Activated naive CD4-positive, alpha-beta T cell treated with anti-CD3 and anti-CD28 coated beads for 36 hours (primary cell): ENCODE measurements around the gene PNPLA3. TPM values are rescaled to one million over a fixed set of nuclear protein-coding genes. Genes with fewer than 3 reads are reported as not detected.

Experiments used
- CTCF ChIA-PET: fragments of 350-600 bp; sonication (Branson Sonifier 250); formaldehyde crosslinking; loops from one replicate; lab custom pipeline; 2021; ENCODE audit warnings: antibody characterized with exemption; lab: Charles Lee
- DNase-seq: peaks from one replicate; pipeline ENCODE4 v3.0.0-alpha.2; 2020
- H3K27ac Mint-ChIP-seq: one replicate; pipeline ENCODE4 v1.8.0; 2021; ENCODE audit warnings: mild to moderate bottlenecking, mixed read lengths
- H3K27me3 Mint-ChIP-seq: one replicate; pipeline ENCODE4 v1.8.0; 2021; ENCODE audit warnings: low read depth, mixed read lengths
- H3K36me3 Mint-ChIP-seq: one replicate; pipeline ENCODE4 v1.8.0; 2021; ENCODE audit warnings: low read depth, mixed read lengths
- H3K4me1 Mint-ChIP-seq: one replicate; pipeline ENCODE4 v1.8.0; 2021; ENCODE audit warnings: low read depth, mixed read lengths
- H3K4me3 Mint-ChIP-seq: one replicate; pipeline ENCODE4 v1.8.0; 2021; ENCODE audit warnings: mild to moderate bottlenecking, moderate library complexity, mixed read lengths
- H3K9me3 Mint-ChIP-seq: one replicate; pipeline ENCODE4 v1.8.0; 2021; ENCODE audit warnings: mixed read lengths
- intact Hi-C: fragments of 100-400 bp; cut with micrococcal nuclease; formaldehyde crosslinking; loops from one replicate; pipeline ENCODE4 v1.15.1; 2023
- total RNA-seq, 2 experiments: library from RNA; stranded (reverse); gene quantifications; one replicate each; pipeline ENCODE4 v1.2.3, GENCODE V29; 2021

Gene PNPLA3
- total RNA-seq, 2 experiments from 2014 or later: 0.29 to 0.77 TPM

- no peaks in the 10 kb centered on the region for H3K36me3 Mint-ChIP-seq
- H3K9me3 Mint-ChIP-seq: no peaks in the 10 kb centered on the region
- DNase-seq: no peak
- CTCF ChIA-PET: interaction anchor here (0.7 to 2.6 kb wide), 14 partner anchors 16 to 207 kb away, joined by 3 to 26 read pairs (median 4); no protein-coding TSS in a partner anchor
- no peak overlapping the region for H3K4me3 Mint-ChIP-seq
- H3K27ac Mint-ChIP-seq: no peak overlapping the region
- H3K27me3 Mint-ChIP-seq: peaks cover 23% of the 10 kb centered on the region
- H3K4me1 Mint-ChIP-seq: no peaks in the 10 kb centered on the region
- intact Hi-C loops: loop anchor here (1.0 to 5.0 kb wide), 2 partner anchors 62 to 497 kb away; no protein-coding TSS in a partner anchor
Measured at GRCh38 chr22:43883719-43884415, 39.7 kb upstream of the PNPLA3 start.

GRCh38 chr22:43884600-43885318, 38.8 kb upstream of the PNPLA3 start:
- intact Hi-C loops: loop anchor here (5.0 kb wide), 1 partner anchor 497 kb away; no protein-coding TSS in a partner anchor
- no peaks in the 10 kb centered on the region for H3K36me3 Mint-ChIP-seq
- CTCF ChIA-PET: interaction anchor here (0.5 to 3.4 kb wide), 15 partner anchors 8 to 497 kb away, joined by 3 to 14 read pairs (median 3); no protein-coding TSS in a partner anchor
- DNase-seq: peak; percentile 60
- H3K27me3 Mint-ChIP-seq: peaks cover 25% of the 10 kb centered on the region
- H3K4me1 Mint-ChIP-seq: no peaks in the 10 kb centered on the region
- H3K27ac Mint-ChIP-seq: no peak overlapping the region
- no peak overlapping the region for H3K4me3 Mint-ChIP-seq
- no peaks in the 10 kb centered on the region for H3K9me3 Mint-ChIP-seq

GRCh38 chr22:43885319-43885671, 38.3 kb upstream of the PNPLA3 start:
- CTCF ChIA-PET: interaction anchor here (0.5 to 3.4 kb wide), 15 partner anchors 9 to 498 kb away, joined by 3 to 14 read pairs (median 3); no protein-coding TSS in a partner anchor
- Mint-ChIP-seq H3K27ac (no peak overlapping the region), H3K4me1 (no peaks in the 10 kb centered on the region), H3K9me3 (no peaks in the 10 kb centered on the region), H3K27me3 (peaks cover 29% of the 10 kb centered on the region), H3K4me3 (no peak overlapping the region), H3K36me3 (no peaks in the 10 kb centered on the region)
- DNase-seq: no peak
- intact Hi-C loops: no loop called here

DNA sequence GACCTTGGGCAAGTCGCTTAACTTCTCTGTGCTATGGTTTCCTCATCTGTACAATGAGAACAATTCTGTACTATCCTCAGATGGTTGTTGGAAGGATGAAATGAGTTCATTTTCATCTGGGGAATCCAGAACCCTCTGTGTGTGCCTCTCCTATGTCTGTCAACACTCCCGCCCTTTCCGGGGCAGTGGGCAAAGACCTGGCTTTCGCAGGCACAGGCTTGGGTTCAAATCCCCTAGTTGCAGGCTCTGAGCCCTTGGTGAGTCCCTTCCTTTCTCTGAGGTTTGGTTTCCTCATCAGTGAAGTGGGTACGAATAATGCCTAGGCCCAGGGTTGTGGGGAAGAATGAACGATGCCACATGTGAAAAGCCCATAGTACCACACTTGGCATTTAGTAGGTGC, 37.8 kb upstream of the PNPLA3 start:
- CTCF ChIA-PET: interaction anchor here (1.1 to 3.4 kb wide), 3 partner anchors 13 to 60 kb away, joined by 3 to 14 read pairs (median 3); no protein-coding TSS in a partner anchor
- H3K9me3 Mint-ChIP-seq: no peaks in the 10 kb centered on the region
- H3K36me3 Mint-ChIP-seq: no peaks in the 10 kb centered on the region
- H3K4me1 Mint-ChIP-seq: no peaks in the 10 kb centered on the region
- no peak overlapping the region for H3K27ac Mint-ChIP-seq
- DNase-seq: no peak
- intact Hi-C loops: no loop called here
- H3K4me3 Mint-ChIP-seq: no peak overlapping the region
- peaks cover 30% of the 10 kb centered on the region for H3K27me3 Mint-ChIP-seq

DNA sequence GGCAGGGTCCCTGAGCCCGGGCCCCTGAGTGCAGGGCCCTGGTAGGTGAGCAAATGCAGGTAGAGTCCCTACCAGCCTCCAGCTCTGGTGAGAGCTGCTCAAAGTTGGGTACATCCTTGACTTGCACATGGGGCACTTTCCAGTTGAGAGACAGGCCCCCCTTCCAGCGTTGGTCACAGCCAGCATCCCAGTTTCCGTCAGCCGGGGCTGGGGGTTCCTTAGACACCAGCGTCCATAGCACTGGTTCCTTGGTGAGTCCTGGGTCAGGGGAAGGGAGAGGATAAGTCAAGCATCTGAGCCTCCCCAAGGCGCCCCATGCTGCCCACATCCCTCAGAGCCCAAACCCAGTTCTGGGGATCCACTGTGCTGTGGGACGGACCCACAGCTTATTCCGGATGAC, 37.4 kb upstream of the PNPLA3 start:
- CTCF ChIA-PET: interaction anchor here (0.7 to 3.4 kb wide), 4 partner anchors 35 to 145 kb away, joined by 3 to 14 read pairs (median 4); no protein-coding TSS in a partner anchor
- H3K27me3 Mint-ChIP-seq: peaks cover 32% of the 10 kb centered on the region
- H3K4me1 Mint-ChIP-seq: no peaks in the 10 kb centered on the region
- H3K4me3 Mint-ChIP-seq: no peak overlapping the region
- H3K9me3 Mint-ChIP-seq: no peaks in the 10 kb centered on the region
- H3K36me3 Mint-ChIP-seq: no peaks in the 10 kb centered on the region
- DNase-seq: no peak
- no peak overlapping the region for H3K27ac Mint-ChIP-seq
- intact Hi-C loops: no loop called here

DNA sequence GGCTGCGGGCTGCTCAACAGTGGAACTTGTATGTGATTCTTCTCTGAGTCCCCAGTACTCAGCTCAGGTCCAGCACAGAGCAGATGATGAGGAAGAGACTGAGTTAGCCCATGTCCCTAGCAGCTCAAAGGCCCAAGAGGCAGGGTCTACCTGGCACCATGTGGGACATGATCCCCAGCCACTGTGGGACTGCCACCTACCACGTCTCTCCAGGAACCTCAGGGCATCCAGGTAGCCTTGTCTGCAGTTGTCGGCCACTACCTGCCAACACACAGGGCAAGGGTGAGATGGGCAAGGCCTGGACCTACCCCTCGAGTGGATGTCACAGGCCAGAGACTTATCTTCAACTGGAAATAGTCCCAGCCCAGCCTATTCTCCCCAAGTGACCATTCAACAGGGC, 36.2 kb upstream of the PNPLA3 start:
- Mint-ChIP-seq H3K27ac (no peak overlapping the region), H3K36me3 (no peaks in the 10 kb centered on the region), H3K27me3 (peaks cover 40% of the 10 kb centered on the region), H3K9me3 (no peaks in the 10 kb centered on the region), H3K4me3 (no peak overlapping the region), H3K4me1 (no peaks in the 10 kb centered on the region)
- CTCF ChIA-PET: interaction anchor here (0.9 to 3.4 kb wide), 4 partner anchors 10 to 64 kb away, joined by 4 to 14 read pairs (median 4); no protein-coding TSS in a partner anchor
- DNase-seq: no peak
- intact Hi-C loops: no loop called here

DNA sequence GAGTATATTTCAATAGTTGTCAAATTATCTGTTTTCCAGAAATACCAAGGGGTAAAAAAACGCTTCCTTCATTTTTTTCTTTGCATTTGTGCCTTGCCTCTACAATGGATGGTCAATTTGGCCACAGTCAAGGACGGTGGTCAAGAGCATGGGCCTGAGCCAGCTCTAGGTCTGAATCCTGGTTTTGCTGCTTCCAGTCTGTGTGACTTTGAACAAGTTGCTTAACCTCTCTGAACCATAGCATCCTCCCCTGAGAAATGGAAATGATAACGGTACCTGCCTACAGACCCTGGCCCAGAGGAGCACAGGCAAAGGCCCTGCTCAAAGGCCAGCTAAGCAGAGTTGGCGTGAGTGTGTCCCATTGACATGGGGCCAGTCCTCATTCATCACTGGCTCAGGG, 34.9 kb upstream of the PNPLA3 start:
- H3K4me3 Mint-ChIP-seq: no peak overlapping the region
- H3K27me3 Mint-ChIP-seq: peaks cover 41% of the 10 kb centered on the region
- no peaks in the 10 kb centered on the region for H3K4me1 Mint-ChIP-seq
- no peak overlapping the region for H3K27ac Mint-ChIP-seq
- H3K36me3 Mint-ChIP-seq: no peaks in the 10 kb centered on the region
- intact Hi-C loops: no loop called here
- DNase-seq: no peak
- CTCF ChIA-PET: interaction anchor here (1.2 to 2.4 kb wide), 2 partner anchors 11 to 57 kb away, joined by 3 to 6 read pairs; no protein-coding TSS in a partner anchor
- H3K9me3 Mint-ChIP-seq: no peaks in the 10 kb centered on the region

- Mint-ChIP-seq H3K4me1 (no peaks in the 10 kb centered on the region), H3K27me3 (peaks cover 41% of the 10 kb centered on the region), H3K4me3 (no peak overlapping the region), H3K9me3 (no peaks in the 10 kb centered on the region), H3K27ac (no peak overlapping the region), H3K36me3 (no peaks in the 10 kb centered on the region)
- CTCF ChIA-PET: interaction anchor here (1.2 to 2.4 kb wide), 2 partner anchors 11 to 57 kb away, joined by 3 to 6 read pairs; no protein-coding TSS in a partner anchor
- DNase-seq: no peak
- intact Hi-C loops: no loop called here
Measured at GRCh38 chr22:43889201-43889859, 34.3 kb upstream of the PNPLA3 start.

- Mint-ChIP-seq H3K4me1 (no peaks in the 10 kb centered on the region), H3K9me3 (no peaks in the 10 kb centered on the region), H3K27ac (no peak overlapping the region), H3K36me3 (no peaks in the 10 kb centered on the region), H3K4me3 (no peak overlapping the region), H3K27me3 (peaks cover 38% of the 10 kb centered on the region)
- intact Hi-C loops: no loop called here
- no peak for DNase-seq
- CTCF ChIA-PET: interaction anchor here (1.2 to 2.4 kb wide), 2 partner anchors 12 to 56 kb away, joined by 3 to 6 read pairs; no protein-coding TSS in a partner anchor
Measured at GRCh38 chr22:43889860-43890253, 33.7 kb upstream of the PNPLA3 start.

GRCh38 chr22:43890901-43891331, 32.7 kb upstream of the PNPLA3 start:
- CTCF ChIA-PET: no interaction called here
- DNase-seq: no peak
- intact Hi-C loops: no loop called here
- Mint-ChIP-seq H3K4me3 (no peak overlapping the region), H3K27ac (no peak overlapping the region), H3K9me3 (no peaks in the 10 kb centered on the region), H3K4me1 (no peaks in the 10 kb centered on the region), H3K36me3 (no peaks in the 10 kb centered on the region), H3K27me3 (peaks cover 34% of the 10 kb centered on the region)

DNA sequence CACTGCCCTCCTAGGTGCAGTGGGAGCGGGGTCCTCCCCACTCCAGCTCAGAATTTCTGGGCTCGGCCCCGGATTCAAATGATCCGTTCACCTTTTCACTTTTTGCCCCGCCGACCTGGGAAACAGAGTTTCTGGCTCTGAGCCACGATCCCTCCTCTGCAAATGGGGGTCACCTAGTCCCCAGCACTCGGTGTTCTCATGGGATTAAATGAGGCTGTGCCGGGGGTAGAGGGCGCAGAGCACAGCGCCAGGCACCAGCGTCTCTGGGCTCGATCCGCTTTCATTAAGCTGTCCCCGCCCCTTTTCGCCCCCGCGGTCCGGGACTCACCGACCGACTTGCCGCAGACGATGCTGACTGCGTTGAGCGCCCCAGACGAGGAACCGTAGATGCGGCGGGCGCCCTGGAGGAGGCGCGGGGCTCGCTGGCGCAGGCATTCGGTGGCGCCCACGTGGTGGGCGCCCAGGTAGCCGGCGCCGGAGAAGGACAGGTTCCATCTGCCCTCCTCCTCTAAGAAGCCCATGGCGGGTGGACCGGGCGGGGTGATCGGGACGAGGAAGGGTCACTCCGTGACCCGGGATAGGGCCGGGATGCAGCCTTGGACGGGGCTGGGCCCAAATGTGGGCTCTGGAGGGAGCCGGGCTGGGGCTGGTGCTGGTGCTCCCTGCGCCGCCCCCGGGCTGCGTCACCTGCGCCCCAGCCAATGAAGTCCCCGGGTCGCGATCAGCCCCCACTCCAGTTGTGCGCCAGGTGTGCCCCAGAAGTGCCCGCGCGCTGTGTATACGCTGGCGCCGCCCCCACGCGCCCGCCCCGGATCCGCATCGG, 32.0 kb upstream of the PNPLA3 start, which contains the start of gene PNPLA5:
Gene PNPLA5 (minus strand): TSS at position 654 of the 823 bp plus-strand sequence. CDS start 133 bp downstream, at position 521.
- intact Hi-C loops: no loop called here
- Mint-ChIP-seq H3K9me3 (no peaks in the 10 kb centered on the region), H3K27me3 (peaks cover 34% of the 10 kb centered on the region), H3K36me3 (no peaks in the 10 kb centered on the region), H3K27ac (no peak within 1 kb of the TSS), H3K4me1 (no peaks in the 10 kb centered on the region), H3K4me3 (no peak within 1 kb of the TSS)
- CTCF ChIA-PET: no interaction called here
- DNase-seq: peak; percentile 42
